HT-29 (cell line): ENCODE measurements around the gene ARID1A. TPM values are rescaled to one million over a fixed set of nuclear protein-coding genes. Genes with fewer than 3 reads are reported as not detected.

ENCODE experiments used
- DNase-seq: peaks from one replicate; pipeline ENCODE4 v3.0.0-alpha.2; 2015; ENCODE audit warnings: low spot score
- total RNA-seq: library from RNA; depleted of rRNA; stranded (reverse); fragments of >200 nt; shearing (Covaris generic); gene quantifications from 2 replicates; pipeline ENCODE4 v1.2.3, GENCODE V29; 2014

Gene ARID1A
- total RNA-seq, 1 experiment from 2014 or later = 37.2 TPM

- no peak for DNase-seq
These were observed 31.7 kb downstream of the ARID1A start for GRCh38 chr1:26727476-26727875.

DNA sequence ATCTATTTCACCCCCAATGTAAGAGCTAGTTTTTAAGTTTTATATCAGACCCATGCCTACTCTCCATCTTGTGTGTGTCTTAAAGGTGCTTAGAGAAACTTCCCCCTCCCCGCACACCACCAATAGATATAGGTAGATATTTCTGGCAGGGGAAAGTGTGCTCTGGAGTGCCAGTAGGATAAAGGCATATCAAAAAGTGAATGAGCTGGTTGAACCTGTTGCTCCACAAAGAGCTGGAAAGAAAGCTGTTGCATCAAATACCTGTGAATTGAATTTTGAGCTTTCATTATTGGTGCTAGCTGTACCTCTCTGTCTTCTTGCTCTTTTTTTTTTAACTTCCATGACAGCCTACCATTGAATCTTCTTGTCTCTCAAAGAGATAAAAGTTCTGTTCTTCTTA is 32.8 kb downstream of the ARID1A start:
- no peak for DNase-seq

DNA sequence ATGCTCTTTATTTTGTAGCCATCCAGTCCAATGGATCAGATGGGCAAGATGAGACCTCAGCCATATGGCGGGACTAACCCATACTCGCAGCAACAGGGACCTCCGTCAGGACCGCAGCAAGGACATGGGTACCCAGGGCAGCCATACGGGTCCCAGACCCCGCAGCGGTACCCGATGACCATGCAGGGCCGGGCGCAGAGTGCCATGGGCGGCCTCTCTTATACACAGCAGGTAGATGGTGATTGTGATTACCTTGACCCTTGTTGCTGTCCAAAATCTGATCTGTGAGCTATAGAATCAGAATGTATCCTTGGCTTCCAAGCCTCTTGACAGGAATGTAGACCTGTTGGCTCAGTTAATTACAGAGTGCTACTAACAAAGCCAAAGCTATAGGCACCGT is 33.8 kb downstream of the ARID1A start:
- no peak for DNase-seq

DNA sequence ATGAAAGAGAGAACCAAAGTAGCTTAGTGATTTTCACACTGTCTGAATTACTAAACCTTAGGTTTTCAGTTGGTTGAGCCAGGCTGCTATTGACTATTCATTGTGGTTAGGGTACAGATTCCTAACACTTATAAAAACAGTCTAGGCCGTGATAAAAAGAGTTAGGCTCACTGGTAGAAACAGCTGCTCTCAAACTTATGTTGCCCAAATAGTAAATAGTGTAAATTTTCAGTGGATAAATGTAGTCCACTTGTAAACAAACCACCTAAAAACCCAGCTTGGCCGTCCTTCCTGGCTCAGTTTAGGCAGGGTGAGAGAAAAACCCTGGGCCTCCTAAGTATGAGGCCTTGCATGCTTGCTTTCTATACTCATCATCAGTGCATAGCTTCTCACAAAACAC is 34.9 kb downstream of the ARID1A start:
- DNase-seq = no peak

DNA sequence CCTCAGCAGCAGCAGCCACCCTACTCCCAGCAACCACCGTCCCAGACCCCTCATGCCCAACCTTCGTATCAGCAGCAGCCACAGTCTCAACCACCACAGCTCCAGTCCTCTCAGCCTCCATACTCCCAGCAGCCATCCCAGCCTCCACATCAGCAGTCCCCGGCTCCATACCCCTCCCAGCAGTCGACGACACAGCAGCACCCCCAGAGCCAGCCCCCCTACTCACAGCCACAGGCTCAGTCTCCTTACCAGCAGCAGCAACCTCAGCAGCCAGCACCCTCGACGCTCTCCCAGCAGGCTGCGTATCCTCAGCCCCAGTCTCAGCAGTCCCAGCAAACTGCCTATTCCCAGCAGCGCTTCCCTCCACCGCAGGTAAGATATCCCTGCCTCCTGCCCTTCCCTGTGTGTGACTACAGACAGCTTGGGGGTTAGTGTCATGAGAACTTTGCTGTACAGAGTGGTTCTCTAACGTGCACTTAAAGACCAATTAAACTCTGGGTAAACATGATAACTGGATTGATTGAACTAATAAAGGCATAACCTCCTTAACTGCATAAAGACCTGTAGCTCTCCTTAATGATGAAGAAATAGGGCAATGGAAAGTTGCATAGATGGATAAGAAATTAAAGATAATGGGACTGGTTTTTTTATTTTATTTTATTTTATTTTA is 35.6 kb downstream of the ARID1A start:
- no peak for DNase-seq

GRCh38 chr1:26733392-26733791 is 37.6 kb downstream of the ARID1A start:
- DNase-seq = no peak

GRCh38 chr1:26733982-26734381 is 38.2 kb downstream of the ARID1A start:
- no peak for DNase-seq

- no peak for DNase-seq
These were observed 38.8 kb downstream of the ARID1A start for GRCh38 chr1:26734501-26735058.

- DNase-seq = no peak
These were observed 43.6 kb downstream of the ARID1A start for GRCh38 chr1:26739329-26739914.

GRCh38 chr1:26740023-26740634 is 44.3 kb downstream of the ARID1A start:
- DNase-seq = no peak

- no peak for DNase-seq
These were observed 45.1 kb downstream of the ARID1A start for GRCh38 chr1:26740952-26741351.

- no peak for DNase-seq
These were observed 47.7 kb downstream of the ARID1A start for GRCh38 chr1:26743426-26744059.

DNA sequence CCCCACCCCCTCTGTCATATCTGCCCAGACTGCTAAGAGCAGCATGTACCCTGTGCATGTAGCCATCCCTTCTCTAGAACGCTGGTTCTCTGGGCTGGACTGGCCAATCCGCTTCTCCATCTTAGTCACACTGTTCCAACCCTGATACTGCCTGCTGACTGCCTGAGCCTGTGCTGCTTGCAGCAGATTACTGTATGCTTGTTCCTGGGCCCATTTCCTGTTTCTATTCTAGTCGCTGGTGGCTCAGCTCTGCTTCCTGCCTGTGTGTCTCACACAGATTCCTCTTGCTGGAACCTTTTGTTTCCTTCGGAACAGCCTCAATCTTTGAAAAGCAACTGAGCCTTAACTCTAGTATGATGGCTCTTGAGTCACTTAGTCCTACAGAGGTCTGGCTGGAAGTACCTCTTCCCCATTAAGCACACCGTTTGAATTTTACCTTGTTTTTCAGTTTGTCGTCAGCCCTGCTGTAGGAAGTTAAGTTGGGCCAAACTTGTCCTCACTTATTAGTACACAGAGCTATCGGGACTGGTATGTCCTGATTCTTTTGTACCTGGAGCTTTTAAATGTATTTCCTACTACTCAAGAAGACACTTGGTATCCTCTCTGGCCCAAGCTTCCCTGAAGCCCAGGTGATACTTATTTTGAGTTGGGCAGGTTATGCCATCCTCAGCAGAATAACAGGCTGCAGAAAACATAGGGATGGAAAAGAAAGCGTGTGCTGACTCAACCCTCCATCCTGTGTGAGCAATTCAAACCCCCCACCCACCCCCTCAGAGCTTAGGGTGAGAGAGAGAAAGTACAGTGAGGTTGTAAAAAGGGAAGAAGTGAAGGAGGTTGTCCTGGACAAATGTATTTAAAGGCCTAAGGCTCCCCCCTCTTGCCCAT is 48.5 kb downstream of the ARID1A start:
- no peak for DNase-seq

DNA sequence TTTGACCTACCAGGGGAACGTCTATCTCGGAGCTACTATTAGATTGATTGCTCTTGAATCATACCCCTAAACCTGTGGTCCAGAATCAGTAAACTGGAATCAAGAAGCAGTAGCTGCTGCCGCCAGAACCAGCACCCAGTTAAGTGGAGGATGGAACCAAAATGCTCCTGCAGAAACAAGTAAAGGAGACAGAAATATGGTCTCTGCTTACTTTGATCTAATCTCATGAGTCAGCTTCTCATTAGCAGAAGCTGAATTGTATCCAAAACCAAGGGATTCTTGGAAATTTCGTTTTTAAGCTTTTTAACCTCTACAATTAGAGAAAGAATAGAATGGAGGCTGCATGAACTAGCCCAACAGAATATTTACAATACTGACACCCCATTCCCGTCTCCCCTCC is 49.4 kb downstream of the ARID1A start:
- no peak for DNase-seq

DNA sequence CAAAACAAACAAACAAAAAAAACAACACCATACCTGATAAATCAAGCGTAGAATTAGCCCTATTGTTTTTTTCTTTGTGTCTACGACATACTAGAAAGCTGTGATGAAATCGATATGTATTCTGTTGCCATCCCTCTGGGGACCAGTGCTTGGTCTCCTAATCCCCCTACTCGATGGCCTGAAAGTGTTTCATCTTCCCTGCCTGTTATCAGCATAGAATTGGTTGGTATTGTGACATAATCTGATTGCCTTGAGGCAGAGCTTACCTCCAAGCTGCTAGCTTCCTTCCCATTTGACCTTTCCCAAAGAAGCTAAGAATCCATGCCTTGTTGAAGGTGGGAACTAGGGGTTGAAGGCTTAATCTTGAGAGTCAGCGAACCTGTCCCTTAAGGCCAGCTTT is 51.2 kb downstream of the ARID1A start:
- DNase-seq = no peak

DNA sequence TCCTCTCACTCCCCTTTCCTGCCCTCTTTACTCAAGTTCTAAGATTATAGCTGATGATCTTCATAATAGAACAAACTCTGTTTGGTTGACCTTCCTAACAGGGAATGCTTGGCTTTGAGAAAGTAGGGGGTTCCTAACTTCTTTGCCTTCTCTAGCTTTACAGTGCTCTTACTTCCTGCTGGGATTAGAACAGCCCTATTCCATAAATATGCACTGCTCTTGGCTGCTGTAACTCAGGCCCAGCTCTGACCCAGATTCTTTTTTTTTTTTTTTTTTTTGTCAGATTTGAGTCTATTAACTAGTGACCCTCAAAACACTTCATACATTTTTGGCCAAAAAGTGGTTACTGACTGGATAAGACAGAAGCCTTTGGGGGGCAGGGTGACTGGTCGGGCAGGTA is 52.5 kb downstream of the ARID1A start:
- DNase-seq = no peak

DNA sequence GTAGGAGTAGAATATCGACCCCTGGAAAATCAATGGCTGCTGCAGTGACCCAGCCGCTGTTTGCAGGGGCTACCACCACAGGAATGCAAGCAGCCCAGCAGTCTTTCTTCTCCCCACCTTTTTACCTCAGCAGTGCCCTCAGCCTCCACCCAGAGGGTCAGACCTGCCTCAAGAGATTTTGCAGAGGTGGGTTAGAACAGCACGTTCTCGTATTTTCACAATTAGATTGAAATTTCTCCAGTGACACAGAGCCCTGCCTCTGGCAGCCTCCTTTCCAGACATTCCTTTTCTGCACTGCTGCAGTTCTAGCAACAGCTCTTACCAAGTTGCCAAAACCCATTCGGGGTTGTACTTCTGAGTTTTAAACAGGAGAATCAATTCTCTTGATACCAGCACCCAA is 53.6 kb downstream of the ARID1A start:
- DNase-seq = no peak

- no peak for DNase-seq
These were observed 54.6 kb downstream of the ARID1A start for GRCh38 chr1:26750428-26750827.

DNA sequence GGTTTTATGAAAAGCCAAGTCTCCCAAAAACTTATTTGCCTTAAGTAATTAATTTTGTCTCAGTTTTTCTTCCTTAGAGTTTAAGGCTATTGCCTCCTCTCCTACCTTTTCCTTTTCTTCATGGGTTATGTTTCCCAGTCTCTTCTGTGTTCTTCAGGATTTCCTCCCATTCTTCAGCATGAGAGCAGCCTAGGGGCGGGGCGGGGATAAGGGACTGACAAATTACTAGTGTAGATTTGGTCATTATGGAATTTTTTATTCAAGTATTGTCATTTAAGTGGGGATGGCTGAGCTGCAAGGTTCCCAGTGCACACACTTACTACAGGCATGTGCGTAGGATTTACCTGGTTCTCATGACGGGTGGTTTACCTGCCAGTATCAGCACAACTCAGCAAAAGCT is 56.7 kb downstream of the ARID1A start:
- no peak for DNase-seq

GRCh38 chr1:26754086-26754874 is 58.5 kb downstream of the ARID1A start:
- DNase-seq = peak; percentile 20

DNA sequence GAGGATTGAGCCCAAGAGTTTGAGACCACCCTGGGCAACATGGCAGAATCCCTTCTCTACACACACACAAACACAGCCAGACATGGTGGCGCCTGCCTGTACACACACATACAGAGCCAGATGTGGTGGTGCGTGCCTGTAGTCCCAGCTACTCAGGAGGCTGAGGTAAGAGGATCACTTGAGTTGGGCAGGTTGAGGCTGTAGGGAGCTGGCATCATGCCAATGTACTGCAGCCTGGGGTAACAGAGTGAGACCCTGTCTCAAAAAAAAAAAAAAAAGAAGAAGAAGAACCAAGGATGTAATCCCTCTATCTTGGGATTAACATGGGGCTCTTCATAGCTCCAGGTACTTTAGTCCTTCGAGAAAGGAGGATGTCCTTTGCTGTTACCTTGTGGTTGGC is 62.5 kb downstream of the ARID1A start:
- DNase-seq = no peak
